ENCODE results near the gene FAM234B.
"Not testable (repeated sequence)": the region's sequence is repeated elsewhere in the genome, so short reads cannot be mapped to it uniquely, and the experiment has no call there.

Gene FAM234B

GRCh38 chr12:13030541-13031291, 13.5 kb upstream of the FAM234B start:
- no peak overlapping the region for H3K4me3 ChIP-seq (ENCODE audit: low read length)
- no peak for DNase-seq (ENCODE audit: low read depth)
- no peak for TF ChIP-seq CTCF (conservative IDR thresholded peaks at IDR 0.05; ENCODE audit: low read depth, low read length)

GRCh38 chr12:13032164-13032563, 12.0 kb upstream of the FAM234B start:
- no peak overlapping the region for H3K4me3 ChIP-seq (ENCODE audit: low read length)
- TF ChIP-seq CTCF (conservative IDR thresholded peaks at IDR 0.05; ENCODE audit: low read depth, low read length) = no peak
- DNase-seq (ENCODE audit: low read depth) = no peak

GRCh38 chr12:13033476-13033875, 10.7 kb upstream of the FAM234B start:
- no peak for DNase-seq (ENCODE audit: low read depth)
- TF ChIP-seq CTCF (conservative IDR thresholded peaks at IDR 0.05; ENCODE audit: low read depth, low read length) = no peak
- H3K4me3 ChIP-seq (ENCODE audit: low read length) = no peak overlapping the region

- not testable (repeated sequence) for DNase-seq (ENCODE audit: low read depth); H3K4me3 ChIP-seq (ENCODE audit: low read length)
Observed at GRCh38 chr12:13035335-13035734, 8.8 kb upstream of the FAM234B start.

GRCh38 chr12:13036881-13037280, 7.3 kb upstream of the FAM234B start:
- no peak for TF ChIP-seq CTCF (conservative IDR thresholded peaks at IDR 0.05; ENCODE audit: low read depth, low read length)
- no peak overlapping the region for H3K4me3 ChIP-seq (ENCODE audit: low read length)
- DNase-seq (ENCODE audit: low read depth) = no peak

GRCh38 chr12:13038491-13039161, 5.6 kb upstream of the FAM234B start:
- no peak for DNase-seq (ENCODE audit: low read depth)
- H3K4me3 ChIP-seq (ENCODE audit: low read length) = no peak overlapping the region
- no peak for TF ChIP-seq CTCF (conservative IDR thresholded peaks at IDR 0.05; ENCODE audit: low read depth, low read length)

GRCh38 chr12:13039328-13039956, 4.7 kb upstream of the FAM234B start:
- TF ChIP-seq CTCF (conservative IDR thresholded peaks at IDR 0.05; ENCODE audit: low read depth, low read length) = no peak
- DNase-seq (ENCODE audit: low read depth) = no peak
- H3K4me3 ChIP-seq (ENCODE audit: low read length) = no peak overlapping the region

All from retinal pigment epithelial cell (primary cell).